H9 (cell line): ENCODE results near the gene SMG7. TPM values are rescaled to one million over a fixed set of nuclear protein-coding genes. Genes with fewer than 3 reads are reported as not detected.

Experiments used
- DNase-seq: peaks from one replicate; pipeline ENCODE4 v3.0.0-alpha.2; 2017
- H2AFZ ChIP-seq: one replicate; pipeline ENCODE4 v1.6.1; 2013; ENCODE audit warnings: mild to moderate bottlenecking, low read length, control low read depth, moderate library complexity
- H2AK5ac ChIP-seq: 2 replicates; pipeline ENCODE4 v1.6.1; 2013; ENCODE audit warnings: low read length, control low read depth, mixed read lengths; ENCODE audit not compliant: insufficient read length
- H2BK120ac ChIP-seq: one replicate; pipeline ENCODE4 v1.6.1; 2013; ENCODE audit warnings: low read depth, mild to moderate bottlenecking, low read length, control low read depth, inconsistent platforms; ENCODE audit not compliant: poor library complexity, severe bottlenecking
- H2BK12ac ChIP-seq: 2 replicates; pipeline ENCODE4 v1.6.1; 2013; ENCODE audit warnings: low read length, control low read depth, mixed read lengths, low read depth; ENCODE audit not compliant: insufficient read length
- H2BK15ac ChIP-seq: 2 replicates; pipeline ENCODE4 v1.6.1; 2013; ENCODE audit warnings: low read depth, low read length, control low read depth
- H2BK20ac ChIP-seq: one replicate; pipeline ENCODE4 v1.6.1; 2013; ENCODE audit warnings: low read depth, mild to moderate bottlenecking, low read length, control low read depth, inconsistent platforms; ENCODE audit not compliant: poor library complexity, severe bottlenecking
- H2BK5ac ChIP-seq: 2 replicates; pipeline ENCODE4 v1.6.1; 2013; ENCODE audit warnings: low read length, control low read depth, mixed read lengths; ENCODE audit not compliant: insufficient read length
- H3K14ac ChIP-seq: 2 replicates; pipeline ENCODE4 v1.6.1; 2013; ENCODE audit warnings: low read length, control low read depth; ENCODE audit not compliant: insufficient read depth
- H3K18ac ChIP-seq: 2 replicates; pipeline ENCODE4 v1.6.1; 2013; ENCODE audit warnings: low read depth, mild to moderate bottlenecking, mixed read lengths, low read length, control low read depth; ENCODE audit not compliant: insufficient read length
- H3K23ac ChIP-seq: 2 replicates; pipeline ENCODE4 v1.6.1; 2013; ENCODE audit warnings: low read length, control low read depth, mixed read lengths, low read depth; ENCODE audit not compliant: insufficient read length
- H3K23me2 ChIP-seq: 2 replicates; pipeline ENCODE4 v1.6.1; 2013; ENCODE audit warnings: low read depth, mild to moderate bottlenecking, mixed read lengths, low read length, control low read depth; ENCODE audit not compliant: insufficient read length, poor library complexity, severe bottlenecking
- H3K27ac ChIP-seq: 2 replicates; pipeline ENCODE4 v1.5.1; 2013; ENCODE audit warnings: low read length, control low read depth, mixed read lengths, low read depth; ENCODE audit not compliant: insufficient read length
- H3K27me3 ChIP-seq: 2 replicates; pipeline ENCODE4 v1.6.1; 2013; ENCODE audit warnings: low read length, control low read depth, inconsistent platforms; ENCODE audit not compliant: insufficient read depth
- H3K4ac ChIP-seq: 2 replicates; pipeline ENCODE4 v1.6.1; 2013; ENCODE audit warnings: low read depth, mild to moderate bottlenecking, control low read depth, inconsistent platforms, low read length, moderate library complexity
- H3K4me1 ChIP-seq: 2 replicates; pipeline ENCODE4 v1.6.1; 2013; ENCODE audit warnings: low read length, control low read depth, inconsistent platforms; ENCODE audit not compliant: insufficient read depth
- H3K4me2 ChIP-seq: 2 replicates; pipeline ENCODE4 v1.6.1; 2013; ENCODE audit warnings: low read length, control low read depth, mixed read lengths; ENCODE audit not compliant: insufficient read length, insufficient read depth
- H3K56ac ChIP-seq: 2 replicates; pipeline ENCODE4 v1.6.1; 2013; ENCODE audit warnings: low read depth, mild to moderate bottlenecking, mixed read lengths, low read length, control low read depth; ENCODE audit not compliant: insufficient read length
- H3K79me1 ChIP-seq: 2 replicates; pipeline ENCODE4 v1.6.1; 2013; ENCODE audit warnings: low read depth, mild to moderate bottlenecking, moderate library complexity, low read length, control low read depth, inconsistent platforms; ENCODE audit not compliant: insufficient read depth, poor library complexity, severe bottlenecking
- H3K79me2 ChIP-seq: 2 replicates; pipeline ENCODE4 v1.6.1; 2013; ENCODE audit warnings: low read length, control low read depth, inconsistent platforms; ENCODE audit not compliant: insufficient read depth
- H3K9ac ChIP-seq: 2 replicates; pipeline ENCODE4 v1.6.1; 2013; ENCODE audit warnings: low read length, control low read depth, mixed read lengths; ENCODE audit not compliant: insufficient read length; ENCODE audit errors: extremely low read depth
- H3K9me3 ChIP-seq: one replicate; pipeline ENCODE4 v1.6.1; 2013; ENCODE audit warnings: low read depth, low read length, inconsistent platforms; ENCODE audit not compliant: control insufficient read depth
- H3T11ph ChIP-seq: one replicate; pipeline ENCODE4 v1.6.1; 2013; ENCODE audit warnings: mild to moderate bottlenecking, low read length, control low read depth, inconsistent platforms
- H4K20me1 ChIP-seq: one replicate; pipeline ENCODE4 v1.6.1; 2013; ENCODE audit not compliant: control insufficient read depth, insufficient read length, insufficient read depth
- H4K5ac ChIP-seq: 2 replicates; pipeline ENCODE4 v1.6.1; 2013; ENCODE audit warnings: low read depth, mild to moderate bottlenecking, mixed read lengths, low read length, control low read depth; ENCODE audit not compliant: insufficient read length
- H4K8ac ChIP-seq: replicated peaks from 2 replicates; pipeline ENCODE4 v1.6.1; 2013; ENCODE audit warnings: low read length, control low read depth, mixed read lengths, low read depth; ENCODE audit not compliant: insufficient read length
- H4K91ac ChIP-seq: 2 replicates; pipeline ENCODE4 v1.6.1; 2013; ENCODE audit warnings: low read depth, mild to moderate bottlenecking, moderate library complexity, mixed read lengths, low read length, control low read depth; ENCODE audit not compliant: insufficient read length
- H3K27ac Mint-ChIP-seq, 3 experiments: 2 replicates in 2 of 3; 3 replicates in 1 of 3; pipeline ENCODE4 v1.8.0; 2020 to 2021; ENCODE audit warnings: mixed read lengths in 3 of 3, mild to moderate bottlenecking in 1 of 3, moderate library complexity in 1 of 3
- H3K27me3 Mint-ChIP-seq: 2 replicates; pipeline ENCODE4 v1.8.0; 2021; ENCODE audit warnings: low read depth, mild to moderate bottlenecking, moderate library complexity, mixed read lengths
- H3K36me3 Mint-ChIP-seq, 3 experiments: 2 replicates in 2 of 3; 3 replicates in 1 of 3; pipeline ENCODE4 v1.8.0; 2020 to 2021; ENCODE audit warnings: low read depth in 3 of 3, mixed read lengths in 3 of 3; ENCODE audit not compliant: insufficient read depth in 1 of 3
- H3K4me1 Mint-ChIP-seq, 2 experiments: 2 replicates each; pipeline ENCODE4 v1.8.0; 2020; ENCODE audit warnings: mixed read lengths in 2 of 2
- H3K4me3 Mint-ChIP-seq, 2 experiments: 2 replicates in 1 of 2; 3 replicates in 1 of 2; pipeline ENCODE4 v1.8.0; 2020 to 2021; ENCODE audit warnings: mild to moderate bottlenecking in 2 of 2, mixed read lengths in 2 of 2, moderate library complexity in 1 of 2
- H3K9me3 Mint-ChIP-seq, 2 experiments: 2 replicates in 1 of 2; 3 replicates in 1 of 2; pipeline ENCODE4 v1.8.0; 2020; ENCODE audit warnings: mild to moderate bottlenecking in 2 of 2, mixed read lengths in 2 of 2, moderate library complexity in 1 of 2
- WGBS: extraction: QIAGEN DNeasy Blood & Tissue Kit; methylation state at CpG from one replicate; pipeline ENCODE4 v1.1.7; 2013; ENCODE audit warnings: missing lambda C conversion rate, low lambda C conversion rate, mixed read lengths; ENCODE audit not compliant: insufficient read length; ENCODE audit errors: extremely low coverage; 5-methylcytosine and 5-hydroxymethylcytosine counted together
- total RNA-seq: library from RNA; stranded (reverse); gene quantifications from 2 replicates; pipeline ENCODE4 v1.2.1, GENCODE V29; 2021
- TF ChIP-seq, protein P1 (sequence below): fragments of 200-600 bp; sonication (generic); conservative IDR thresholded peaks from 3 replicates; pipeline ENCODE4 v1.8.0; 2021; ENCODE audit warnings: antibody characterized with exemption, mild to moderate bottlenecking

The SMG7 gene
- total RNA-seq, 1 experiment from 2014 or later: 77.0 TPM

DNA sequence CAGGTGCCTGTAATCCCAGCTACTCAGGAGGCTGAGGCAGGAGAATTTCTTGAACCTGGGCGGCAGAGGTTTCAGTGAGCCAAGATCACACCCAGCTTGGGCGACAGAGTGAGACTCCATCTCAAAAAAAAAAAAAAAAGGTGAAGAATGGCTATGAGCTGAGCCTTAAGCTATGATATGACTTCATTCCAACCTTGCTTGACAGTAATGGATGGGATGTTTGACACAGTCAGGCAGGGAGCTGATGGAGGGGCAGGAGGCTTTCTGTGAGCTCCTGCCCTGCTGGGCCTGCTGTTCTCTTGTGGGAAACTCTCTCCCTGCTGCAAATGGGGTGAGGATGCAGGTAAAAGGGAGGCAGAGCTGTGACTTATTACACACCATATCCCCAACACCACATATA, 90.4 kb downstream of the SMG7 start:
- Histone ChIP-seq H2AK5ac (no peak overlapping the region), H4K8ac (no peak overlapping the region), H3K4me1 (no peaks in the 10 kb centered on the region), H4K5ac (no peak overlapping the region), H2BK20ac (no peak overlapping the region), H3T11ph (no peak overlapping the region), H2AFZ (no peak overlapping the region), H3K14ac (no peak overlapping the region), H3K4ac (no peak overlapping the region), H3K27me3 (no peaks in the 10 kb centered on the region), H3K79me2 (no peaks in the 10 kb centered on the region), H3K4me2 (no peak overlapping the region), H3K27ac (no peak overlapping the region), H2BK120ac (no peak overlapping the region), H3K18ac (no peak overlapping the region), H3K23ac (no peak overlapping the region), H3K9ac (no peak overlapping the region), H4K91ac (no peak overlapping the region), H2BK15ac (no peak overlapping the region), H2BK5ac (no peak overlapping the region), H3K56ac (no peak overlapping the region), H2BK12ac (no peak overlapping the region), H3K79me1 (no peaks in the 10 kb centered on the region), H4K20me1 (no peaks in the 10 kb centered on the region), H3K9me3 (no peaks in the 10 kb centered on the region), H3K23me2 (no peaks in the 10 kb centered on the region)
- Mint-ChIP-seq H3K27ac (no peak overlapping the region; a peak in 1 of 7 replicates), H3K4me1 (no peaks in the 10 kb centered on the region), H3K36me3 (peaks cover 0 to 3% (median 0%) of the 10 kb centered on the region in 3 experiments; a peak in 1 of 7 replicates), H3K4me3 (no peak overlapping the region), H3K27me3 (no peaks in the 10 kb centered on the region), H3K9me3 (no peaks in the 10 kb centered on the region)
- DNase-seq: no peak
- TF ChIP-seq, protein P1, sequence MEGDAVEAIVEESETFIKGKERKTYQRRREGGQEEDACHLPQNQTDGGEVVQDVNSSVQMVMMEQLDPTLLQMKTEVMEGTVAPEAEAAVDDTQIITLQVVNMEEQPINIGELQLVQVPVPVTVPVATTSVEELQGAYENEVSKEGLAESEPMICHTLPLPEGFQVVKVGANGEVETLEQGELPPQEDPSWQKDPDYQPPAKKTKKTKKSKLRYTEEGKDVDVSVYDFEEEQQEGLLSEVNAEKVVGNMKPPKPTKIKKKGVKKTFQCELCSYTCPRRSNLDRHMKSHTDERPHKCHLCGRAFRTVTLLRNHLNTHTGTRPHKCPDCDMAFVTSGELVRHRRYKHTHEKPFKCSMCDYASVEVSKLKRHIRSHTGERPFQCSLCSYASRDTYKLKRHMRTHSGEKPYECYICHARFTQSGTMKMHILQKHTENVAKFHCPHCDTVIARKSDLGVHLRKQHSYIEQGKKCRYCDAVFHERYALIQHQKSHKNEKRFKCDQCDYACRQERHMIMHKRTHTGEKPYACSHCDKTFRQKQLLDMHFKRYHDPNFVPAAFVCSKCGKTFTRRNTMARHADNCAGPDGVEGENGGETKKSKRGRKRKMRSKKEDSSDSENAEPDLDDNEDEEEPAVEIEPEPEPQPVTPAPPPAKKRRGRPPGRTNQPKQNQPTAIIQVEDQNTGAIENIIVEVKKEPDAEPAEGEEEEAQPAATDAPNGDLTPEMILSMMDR: no peak
- WGBS: no CpG with 5 or more reads among the region's 2 CpGs
